K562 (cell line): ENCODE data around the gene TEX38. TPM values are rescaled to one million over a fixed set of nuclear protein-coding genes. Genes with fewer than 3 reads are reported as not detected.

Experiments
- C11orf30 ChIP-seq: fragments of 450-650 bp; IDR thresholded peaks from 2 replicates; pipeline ENCODE4 v1.6.1; 2016; ENCODE audit warnings: low read depth, mild to moderate bottlenecking
- CC2D1A ChIP-seq: fragments of 450-650 bp; IDR thresholded peaks from 2 replicates; pipeline ENCODE4 v1.6.1; 2017; ENCODE audit warnings: mild to moderate bottlenecking
- DMBX1 ChIP-seq: fragments of 250-450 bp; sonication (Bioruptor Pico); IDR thresholded peaks from 2 replicates; pipeline ENCODE4 v1.8.0; 2022; ENCODE audit warnings: inconsistent platforms, mild to moderate bottlenecking, moderate library complexity, borderline replicate concordance
- FOXJ3 ChIP-seq: sonication (generic); formaldehyde crosslinking; IDR thresholded peaks from 2 replicates; pipeline ENCODE4 v1.4.0; 2020; ENCODE audit warnings: mild to moderate bottlenecking, missing genetic modification reagents
- MEIS2 ChIP-seq: fragments of 450-650 bp; IDR thresholded peaks from 2 replicates; pipeline ENCODE4 v1.6.1; 2014; ENCODE audit warnings: mild to moderate bottlenecking; ENCODE audit not compliant: partially characterized antibody
- NCOA6 ChIP-seq: fragments of 450-650 bp; IDR thresholded peaks from 2 replicates; pipeline ENCODE4 v1.6.1; 2017; ENCODE audit warnings: mild to moderate bottlenecking
- NEUROD1 ChIP-seq: fragments of 150-350 bp; IDR thresholded peaks from 2 replicates; pipeline ENCODE4 v1.6.1; 2014; ENCODE audit warnings: borderline replicate concordance, low read length, low read depth; ENCODE audit not compliant: partially characterized antibody
- NR2C1 ChIP-seq, 2 experiments: fragments of 450-650 bp; IDR thresholded peaks; 2 replicates each; pipeline ENCODE4 v1.6.1; 2017; ENCODE audit warnings: mild to moderate bottlenecking in 2 of 2, antibody characterized with exemption in 1 of 2, inconsistent platforms in 1 of 2, missing compliant biosample characterization in 1 of 2, missing genetic modification characterization in 1 of 2
- PBX2 ChIP-seq, 2 experiments: IDR thresholded peaks in 1 of 2; conservative IDR thresholded peaks in 1 of 2; 2 replicates each; pipeline ENCODE4 v1.6.1; 2016; ENCODE audit warnings: low read depth in 2 of 2, mild to moderate bottlenecking in 1 of 2, missing compliant biosample characterization in 1 of 2, missing genetic modification characterization in 1 of 2, moderate library complexity in 1 of 2
- SOX6 ChIP-seq: fragments of 450-650 bp; IDR thresholded peaks from 2 replicates; pipeline ENCODE4 v1.6.1; 2014; ENCODE audit warnings: mild to moderate bottlenecking
- SREBF2 ChIP-seq: sonication (generic); formaldehyde crosslinking; IDR thresholded peaks from 2 replicates; pipeline ENCODE4 v1.4.0; 2020; ENCODE audit warnings: mild to moderate bottlenecking, missing genetic modification reagents
- ZNF24 ChIP-seq: fragments of 450-650 bp; IDR thresholded peaks from 2 replicates; pipeline ENCODE4 v1.6.1; 2016
- ZNF589 ChIP-seq: fragments of 200-800 bp; sonication (Bioruptor generic); IDR thresholded peaks from 2 replicates; pipeline ENCODE4 v1.6.1; 2016; ENCODE audit warnings: low read depth, missing genetic modification characterization, missing compliant biosample characterization
- polyA plus RNA-seq, 8 experiments: library from polyadenylated mRNA; depleted of rRNA in 4 of 8; stranded (reverse) in 5 of 8; unstranded in 3 of 8; fragments of >200 nt; fragmentation: Nextera tagmentation in 2 of 8; fragmentation: Illumina TruSeq in 1 of 8; extraction: Ambion mirVana in 2 of 8; extraction: Trizol in 1 of 8; gene quantifications; 2 replicates each; pipeline versions ENCODE4 v1.2.1 to v1.2.3, GENCODE V29; 2011 to 2014; ENCODE audit warnings: inconsistent platforms in 1 of 8, missing spikeins in 1 of 8
- total RNA-seq, 7 experiments: library from RNA; depleted of rRNA in 6 of 7; stranded (reverse); fragments of >200 nt in 6 of 7; fragmentation: Illumina TruSeq in 2 of 7; extraction: Trizol in 2 of 7; gene quantifications; 2 replicates each; pipeline versions ENCODE4 v1.2.1 to v1.2.3, GENCODE V29; 2011 to 2021; ENCODE audit warnings: low replicate concordance in 1 of 7
- TF ChIP-seq, protein P1 (sequence below), 2 experiments: fragments of 450-650 bp; IDR thresholded peaks; 2 replicates each; pipeline ENCODE4 v1.6.1; 2016; ENCODE audit warnings: mild to moderate bottlenecking in 2 of 2, borderline replicate concordance in 1 of 2, low read depth in 1 of 2, moderate library complexity in 1 of 2
- TF ChIP-seq, protein P2 (sequence below): sonication (generic); formaldehyde crosslinking; IDR thresholded peaks from 2 replicates; pipeline ENCODE4 v1.8.0; 2022; ENCODE audit warnings: missing genetic modification reagents, mild to moderate bottlenecking, borderline replicate concordance

Gene TEX38
- total and polyA plus RNA-seq, 9 of the 15 experiments (the other 6 are each of a cell fraction or from before 2014, with no cell fraction given), result not detected

GRCh38 chr1:46675549-46676314 is 4.1 kb downstream of the TEX38 start (continued):
- TF ChIP-seq, protein P1, sequence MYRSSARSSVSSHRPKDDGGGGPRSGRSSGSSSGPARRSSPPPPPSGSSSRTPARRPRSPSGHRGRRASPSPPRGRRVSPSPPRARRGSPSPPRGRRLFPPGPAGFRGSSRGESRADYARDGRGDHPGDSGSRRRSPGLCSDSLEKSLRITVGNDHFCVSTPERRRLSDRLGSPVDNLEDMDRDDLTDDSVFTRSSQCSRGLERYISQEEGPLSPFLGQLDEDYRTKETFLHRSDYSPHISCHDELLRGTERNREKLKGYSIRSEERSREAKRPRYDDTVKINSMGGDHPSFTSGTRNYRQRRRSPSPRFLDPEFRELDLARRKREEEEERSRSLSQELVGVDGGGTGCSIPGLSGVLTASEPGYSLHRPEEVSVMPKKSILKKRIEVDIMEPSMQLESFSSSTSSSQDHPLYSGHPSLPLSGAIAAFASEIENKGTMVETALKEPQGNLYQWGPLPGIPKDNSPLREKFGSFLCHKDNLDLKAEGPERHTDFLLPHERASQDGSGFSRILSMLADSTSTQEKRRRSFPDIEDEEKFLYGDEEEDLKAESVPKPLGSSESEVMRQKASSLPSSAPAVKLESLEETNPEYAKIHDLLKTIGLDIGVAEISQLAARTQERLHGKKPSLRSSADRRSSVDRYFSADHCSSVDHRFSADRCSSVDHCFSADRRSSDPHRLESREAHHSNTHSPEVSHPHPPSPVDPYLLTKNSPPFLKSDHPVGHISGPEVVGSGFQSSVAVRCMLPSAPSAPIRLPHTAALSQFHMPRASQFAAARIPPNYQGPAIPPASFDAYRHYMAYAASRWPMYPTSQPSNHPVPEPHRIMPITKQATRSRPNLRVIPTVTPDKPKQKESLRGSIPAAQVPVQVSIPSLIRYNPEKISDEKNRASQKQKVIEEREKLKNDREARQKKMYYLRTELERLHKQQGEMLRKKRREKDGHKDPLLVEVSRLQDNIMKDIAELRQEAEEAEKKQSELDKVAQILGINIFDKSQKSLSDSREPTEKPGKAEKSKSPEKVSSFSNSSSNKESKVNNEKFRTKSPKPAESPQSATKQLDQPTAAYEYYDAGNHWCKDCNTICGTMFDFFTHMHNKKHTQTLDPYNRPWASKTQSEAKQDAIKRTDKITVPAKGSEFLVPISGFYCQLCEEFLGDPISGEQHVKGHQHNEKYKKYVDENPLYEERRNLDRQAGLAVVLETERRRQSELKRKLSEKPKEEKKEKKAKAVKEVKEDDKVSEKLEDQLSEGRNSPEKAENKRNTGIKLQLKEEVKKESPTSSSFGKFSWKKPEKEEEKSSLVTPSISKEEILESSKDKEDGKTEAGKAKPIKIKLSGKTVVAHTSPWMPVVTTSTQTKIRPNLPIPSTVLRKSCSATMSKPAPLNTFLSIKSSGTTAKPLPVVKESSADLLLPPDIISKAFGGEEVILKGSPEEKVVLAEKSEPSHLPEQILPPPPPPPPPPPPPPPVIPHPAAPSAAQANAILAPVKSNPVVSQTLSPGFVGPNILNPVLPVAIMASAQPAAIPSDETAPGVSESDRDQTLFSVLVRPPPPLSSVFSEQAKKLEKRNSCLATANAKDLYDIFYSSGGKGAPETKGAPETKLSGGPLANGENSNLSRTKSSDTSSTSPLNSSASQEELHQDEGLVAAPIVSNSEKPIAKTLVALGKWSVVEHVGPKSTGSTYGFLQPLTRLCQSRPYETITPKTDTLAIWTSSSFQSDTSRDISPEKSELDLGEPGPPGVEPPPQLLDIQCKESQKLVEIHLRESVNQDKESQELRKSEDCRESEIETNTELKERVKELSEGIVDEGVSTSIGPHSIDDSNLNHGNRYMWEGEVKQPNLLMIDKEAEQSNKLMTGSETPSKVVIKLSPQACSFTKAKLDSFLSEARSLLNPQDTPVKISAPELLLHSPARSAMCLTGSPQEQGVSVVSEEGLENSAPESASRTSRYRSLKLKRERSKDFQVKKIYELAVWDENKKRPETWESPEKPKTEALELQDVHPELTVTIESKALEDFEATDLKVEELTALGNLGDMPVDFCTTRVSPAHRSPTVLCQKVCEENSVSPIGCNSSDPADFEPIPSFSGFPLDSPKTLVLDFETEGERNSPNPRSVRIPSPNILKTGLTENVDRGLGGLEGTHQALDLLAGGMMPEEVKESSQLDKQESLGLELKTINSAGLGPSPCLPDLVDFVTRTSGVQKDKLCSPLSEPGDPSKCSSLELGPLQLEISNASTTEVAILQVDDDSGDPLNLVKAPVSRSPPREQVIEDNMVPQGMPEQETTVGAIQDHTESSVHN (IDR thresholded peaks at IDR 0.05; ENCODE audit: borderline replicate concordance in 1 of 2, low read depth in 1 of 2), result peak in 1 of 2 experiments; percentile 45; a peak in 1 of 4 replicates
- TF ChIP-seq ZNF24 (no peak), DMBX1 (CRISPR knock-in tag) (0 out of 2 replicates have a peak, but pooled peaks have one; percentile 6), ZNF589 (CRISPR knock-in tag) (peak; percentile 61), NEUROD1 (no peak), C11orf30 (no peak), PBX2 (CRISPR knock-in tag; IDR thresholded peaks at IDR 0.05; ENCODE audit: low read depth) (no peak), PBX2 (tag; conservative IDR thresholded peaks at IDR 0.05; ENCODE audit: low read depth) (peak; percentile 28; the same call in 1 of the 2 replicates), SOX6 (peak; percentile 62; the same call in 1 of the 2 replicates), NCOA6 (no peak), MEIS2 (peak; percentile 7), CC2D1A (no peak), NR2C1 (IDR thresholded peaks at IDR 0.05) (no peak), NR2C1 (tag; IDR thresholded peaks at IDR 0.05) (peak; percentile 48), FOXJ3 (no peak), SREBF2 (no peak)
- TF ChIP-seq, protein P2, sequence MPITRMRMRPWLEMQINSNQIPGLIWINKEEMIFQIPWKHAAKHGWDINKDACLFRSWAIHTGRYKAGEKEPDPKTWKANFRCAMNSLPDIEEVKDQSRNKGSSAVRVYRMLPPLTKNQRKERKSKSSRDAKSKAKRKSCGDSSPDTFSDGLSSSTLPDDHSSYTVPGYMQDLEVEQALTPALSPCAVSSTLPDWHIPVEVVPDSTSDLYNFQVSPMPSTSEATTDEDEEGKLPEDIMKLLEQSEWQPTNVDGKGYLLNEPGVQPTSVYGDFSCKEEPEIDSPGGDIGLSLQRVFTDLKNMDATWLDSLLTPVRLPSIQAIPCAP (CRISPR knock-in tag), result no peak
